NCI-H1694 treated with DMSO at 0.1 percent for 48 hours (cell line): ENCODE measurements around the gene TRIM2.
"Not testable (repeated sequence)": the region's sequence is repeated elsewhere in the genome, so short reads cannot be mapped to it uniquely, and the experiment has no call there.

Experiments
- DNase-seq: peaks from one replicate; lab custom pipeline; 2025; lab: John Stamatoyannopoulos, UW

The TRIM2 gene

GRCh38 chr4:153204247-153204671, at the start of gene TRIM2:
Gene TRIM2, plus strand, starts transcription at chr4:153204443. Its CDS starts 88 bp downstream, at chr4:153204531.
- no peak for DNase-seq

DNA sequence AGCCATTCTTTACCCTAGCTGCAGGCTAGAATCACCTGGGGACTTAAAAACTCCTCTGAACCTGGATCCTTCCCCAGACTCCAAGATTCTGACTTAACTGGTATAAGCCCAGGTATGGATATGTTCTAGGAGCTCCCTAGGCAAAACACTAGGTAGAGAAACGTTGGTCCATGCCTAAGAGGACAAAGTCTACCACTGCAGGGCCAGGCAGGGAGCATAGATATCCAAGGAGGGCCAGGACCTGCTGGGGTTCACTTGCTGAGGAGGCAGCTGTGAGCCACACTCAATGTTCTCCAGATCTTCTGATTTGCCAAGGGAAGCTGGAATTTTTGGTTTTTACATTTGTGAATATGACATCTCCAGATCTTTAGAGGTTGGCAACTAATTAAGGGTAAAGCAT, 48.6 kb upstream of the TRIM2 start:
- DNase-seq: no peak

GRCh38 chr4:153156263-153156662, 48.0 kb upstream of the TRIM2 start:
- DNase-seq: no peak

DNA sequence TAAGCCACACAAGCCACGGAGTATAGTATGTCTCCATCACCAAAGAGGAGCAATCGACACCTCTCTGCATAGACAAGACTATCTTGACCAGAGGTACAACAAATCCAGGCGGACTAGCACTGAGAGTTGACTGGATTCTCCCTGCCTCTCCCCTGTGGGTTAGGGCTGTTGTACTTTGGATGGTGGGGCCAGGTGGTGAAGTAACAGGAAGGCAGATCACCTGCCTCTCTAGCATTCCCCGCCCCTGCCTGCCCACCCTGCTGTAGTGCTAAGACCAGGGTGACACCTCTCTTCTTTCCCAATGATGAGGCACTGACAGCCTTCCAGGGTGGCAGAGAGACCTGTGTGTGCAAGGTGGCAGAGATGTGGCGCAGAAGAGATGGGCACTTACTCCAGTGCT, 47.5 kb upstream of the TRIM2 start:
- no peak for DNase-seq

DNA sequence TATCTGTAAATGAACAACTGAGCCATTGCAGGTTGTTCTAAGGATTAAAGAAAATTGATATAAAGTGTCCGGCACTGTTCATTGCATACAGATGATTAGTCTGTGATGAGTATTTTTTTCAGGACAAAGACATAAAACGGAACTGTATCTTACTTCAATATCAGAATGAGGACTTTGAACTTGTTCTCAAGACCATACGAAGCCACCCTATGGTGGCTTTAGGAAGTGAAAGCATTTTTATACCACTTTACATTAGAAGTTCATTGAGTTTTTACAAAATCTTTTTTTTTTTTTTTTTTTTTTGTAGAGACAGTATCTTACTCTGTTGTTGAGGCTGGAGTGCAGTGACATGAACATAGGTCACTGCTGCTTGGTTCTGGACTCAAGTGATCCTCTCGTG, 45.2 kb upstream of the TRIM2 start:
- no peak for DNase-seq

DNA sequence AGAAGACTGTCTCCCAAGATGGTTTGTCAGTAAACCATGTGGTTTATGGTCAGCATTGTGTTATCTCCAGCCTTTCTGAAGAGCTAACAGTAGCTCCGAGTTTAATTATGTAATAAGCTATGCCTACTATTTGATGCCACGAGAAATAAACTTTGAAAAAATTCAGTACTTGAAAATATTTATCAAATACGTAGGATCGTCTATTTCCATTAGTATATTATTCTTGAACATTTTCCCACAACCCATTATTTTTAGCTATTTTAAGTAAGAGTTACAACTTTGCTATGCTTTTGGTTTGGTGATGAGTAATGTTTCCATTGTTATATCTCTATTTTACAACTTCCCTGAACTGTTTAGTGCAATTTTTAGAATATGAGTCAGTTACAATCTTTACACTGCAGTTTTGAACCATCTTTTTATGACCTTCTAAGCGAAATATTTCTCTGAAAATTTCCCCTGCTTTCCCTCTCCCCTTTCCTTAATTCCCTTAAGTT, 44.5 kb upstream of the TRIM2 start:
- DNase-seq: no peak

DNA sequence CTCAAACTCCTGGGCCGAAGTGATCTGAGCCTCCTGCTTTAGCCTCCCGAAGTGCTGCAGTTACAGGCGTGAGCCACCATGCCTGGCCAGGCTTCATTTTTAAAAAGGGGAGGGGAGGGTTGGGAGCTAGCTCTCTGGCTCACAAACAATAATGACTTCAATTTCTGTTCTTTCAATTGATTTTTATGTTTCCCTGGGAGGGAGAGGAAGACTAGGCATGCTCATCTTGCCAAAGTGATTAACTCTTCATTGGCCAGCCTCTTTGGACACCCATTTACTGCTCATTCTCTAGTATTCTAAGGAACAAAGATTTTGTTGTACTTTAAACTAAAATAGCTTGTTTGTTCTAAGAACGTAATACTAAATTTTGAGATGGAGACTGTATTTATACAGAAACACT, 43.4 kb upstream of the TRIM2 start:
- DNase-seq: no peak

GRCh38 chr4:153161226-153161963, 42.8 kb upstream of the TRIM2 start:
- no peak for DNase-seq

DNA sequence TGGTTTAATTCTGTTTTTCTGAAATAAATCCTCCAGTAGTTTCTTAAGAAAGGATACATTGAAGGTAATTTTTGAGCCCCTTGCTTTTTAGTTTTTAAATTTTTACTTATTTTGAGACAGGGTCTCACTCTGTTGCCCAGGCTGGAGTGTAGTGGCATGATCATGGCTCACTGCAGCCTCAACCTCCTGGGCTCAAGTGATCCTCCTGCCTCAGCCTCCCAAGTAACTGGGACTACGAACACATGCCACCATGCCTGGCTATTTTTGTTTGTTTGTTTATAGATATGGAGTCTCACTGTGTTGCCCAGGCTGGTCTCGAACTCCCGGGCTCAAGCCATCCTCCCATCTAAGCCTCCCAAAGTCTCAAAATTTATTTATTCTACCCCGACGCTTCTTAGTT, 39.0 kb upstream of the TRIM2 start:
- DNase-seq: not testable (repeated sequence)

- DNase-seq: no peak
These were observed 37.3 kb upstream of the TRIM2 start for GRCh38 chr4:153166716-153167501.

- DNase-seq: no peak
These were observed 34.5 kb upstream of the TRIM2 start for GRCh38 chr4:153169776-153170175.

DNA sequence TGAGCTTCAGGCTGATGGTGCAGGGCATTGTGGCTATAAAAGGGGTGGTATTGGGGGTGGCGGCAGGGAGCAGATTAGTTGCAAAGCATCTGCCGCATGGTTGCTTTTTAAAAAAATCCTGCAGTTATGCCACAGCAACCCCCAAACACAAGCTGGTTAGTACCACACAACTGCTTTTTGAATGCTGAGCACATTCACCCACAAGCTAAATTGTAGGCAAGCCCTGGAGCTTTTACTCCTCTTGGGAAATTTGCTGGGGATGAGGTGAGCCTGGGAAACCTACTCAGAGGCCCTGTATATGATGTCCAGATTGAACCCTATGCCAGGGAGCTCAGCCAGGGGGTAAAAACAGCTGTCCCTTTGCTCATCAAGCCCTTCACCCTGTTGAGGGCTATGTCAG, 33.8 kb upstream of the TRIM2 start:
- DNase-seq: no peak

DNA sequence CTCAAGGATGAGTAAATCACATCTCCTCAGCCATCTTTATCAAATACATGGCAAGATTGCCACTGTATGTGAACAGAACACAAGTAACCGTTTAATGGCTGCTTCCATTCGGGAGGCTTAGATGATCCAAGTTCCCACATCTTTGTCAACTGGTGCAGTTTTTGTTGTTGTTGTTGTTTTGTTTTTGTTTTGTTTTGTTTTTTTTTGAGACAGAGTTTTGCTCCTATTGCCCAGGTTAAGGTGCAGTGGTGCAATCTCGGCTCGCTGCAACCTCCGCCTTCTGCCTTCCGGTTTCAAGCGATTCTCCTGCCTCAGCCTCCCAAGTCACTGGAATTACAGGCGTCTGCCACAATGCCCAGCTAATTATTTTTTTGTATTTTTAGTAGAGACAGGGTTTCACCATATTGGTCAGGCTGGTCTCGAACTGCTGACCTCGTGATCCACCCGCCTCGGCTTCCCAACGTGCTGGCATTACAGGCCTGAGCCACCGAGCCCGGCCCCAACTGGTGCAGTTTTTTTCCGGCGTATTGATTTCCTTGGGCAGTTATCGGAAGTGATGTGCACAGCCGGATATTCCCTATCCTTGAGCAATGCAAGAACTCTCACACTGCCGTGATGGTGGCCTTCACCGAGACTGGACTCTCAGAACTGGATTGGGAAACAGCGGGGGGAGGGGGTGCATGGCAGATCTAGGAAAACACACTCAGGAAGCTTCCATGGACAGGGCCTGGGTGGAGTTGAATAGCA, 29.2 kb upstream of the TRIM2 start:
- DNase-seq: no peak

DNA sequence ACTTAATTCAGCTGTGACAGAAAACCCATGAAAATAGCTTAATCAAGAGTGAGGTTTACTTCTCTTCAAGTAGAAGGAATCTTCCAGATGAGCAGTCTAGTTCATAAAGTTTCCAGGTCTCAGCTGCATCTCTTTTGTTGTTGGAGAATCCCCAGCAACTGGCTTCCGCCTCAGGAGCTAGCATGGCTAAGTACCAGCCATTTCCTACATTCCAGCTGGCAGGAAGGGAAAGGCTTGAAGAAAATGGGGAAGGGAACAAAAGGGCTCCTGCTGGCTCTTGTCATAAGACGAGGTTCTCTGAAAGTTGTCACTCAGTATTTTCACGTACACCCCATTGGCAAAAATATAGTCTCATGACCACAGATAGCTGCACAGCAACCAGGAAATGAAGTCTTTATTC, 27.3 kb upstream of the TRIM2 start:
- DNase-seq: no peak

- no peak for DNase-seq
These were observed 26.4 kb upstream of the TRIM2 start for GRCh38 chr4:153177841-153178240.

DNA sequence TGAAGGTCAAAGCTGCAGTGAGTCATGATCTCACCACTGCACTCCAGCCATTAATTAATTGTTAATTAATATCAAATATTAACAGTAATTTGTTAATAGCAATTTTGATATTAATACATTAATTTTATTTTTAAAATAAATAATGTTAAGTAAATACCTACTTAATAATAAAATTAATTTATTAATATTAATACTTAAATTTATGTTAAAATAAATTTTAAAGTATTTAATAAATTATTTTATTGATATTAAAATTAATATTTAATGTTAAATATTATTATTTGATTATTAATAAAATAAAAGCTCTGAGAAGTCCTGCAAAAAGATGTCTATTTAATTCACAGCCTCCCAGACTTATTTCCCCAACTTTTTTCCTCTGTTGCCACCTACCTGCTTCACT, 25.1 kb upstream of the TRIM2 start:
- DNase-seq: no peak

DNA sequence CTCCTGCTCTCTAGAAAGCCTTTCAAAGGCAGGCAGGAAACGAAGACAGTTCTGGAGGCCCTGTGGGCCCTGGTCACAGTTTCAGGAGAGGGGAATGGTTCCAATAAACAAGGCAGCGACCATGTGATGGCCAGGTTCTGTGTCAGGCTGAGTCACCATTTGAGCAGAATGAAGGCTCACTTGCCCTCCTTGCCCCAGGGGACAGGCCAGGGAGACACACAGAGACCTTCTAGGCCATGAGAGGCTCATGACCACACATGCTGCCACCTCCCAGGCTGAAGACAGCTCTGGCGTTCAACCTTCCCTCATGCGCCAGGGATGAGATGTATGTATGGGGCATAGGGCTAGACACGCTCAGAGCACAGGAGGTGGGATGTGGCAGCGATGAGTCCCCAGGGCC, 22.9 kb upstream of the TRIM2 start:
- DNase-seq: no peak

DNA sequence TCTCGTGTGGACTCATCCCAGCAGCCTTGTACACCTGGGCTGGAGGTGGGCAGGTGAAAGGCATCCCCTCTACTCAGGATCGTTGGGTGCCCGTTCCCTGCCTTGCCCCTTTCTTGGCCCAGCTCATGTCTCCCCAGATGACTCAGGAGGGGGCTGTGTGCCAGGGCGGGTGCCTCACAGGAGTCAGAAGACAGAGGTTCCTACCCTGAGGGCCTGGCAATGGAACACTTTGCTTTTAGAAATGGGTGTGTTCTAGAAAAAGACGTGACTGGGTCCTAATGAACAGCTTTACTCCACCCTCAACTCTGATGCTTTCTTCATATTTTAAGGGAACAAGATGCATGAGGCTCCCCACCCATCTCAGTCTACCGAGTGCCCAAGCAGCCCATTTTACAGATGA, 22.5 kb upstream of the TRIM2 start:
- no peak for DNase-seq

DNA sequence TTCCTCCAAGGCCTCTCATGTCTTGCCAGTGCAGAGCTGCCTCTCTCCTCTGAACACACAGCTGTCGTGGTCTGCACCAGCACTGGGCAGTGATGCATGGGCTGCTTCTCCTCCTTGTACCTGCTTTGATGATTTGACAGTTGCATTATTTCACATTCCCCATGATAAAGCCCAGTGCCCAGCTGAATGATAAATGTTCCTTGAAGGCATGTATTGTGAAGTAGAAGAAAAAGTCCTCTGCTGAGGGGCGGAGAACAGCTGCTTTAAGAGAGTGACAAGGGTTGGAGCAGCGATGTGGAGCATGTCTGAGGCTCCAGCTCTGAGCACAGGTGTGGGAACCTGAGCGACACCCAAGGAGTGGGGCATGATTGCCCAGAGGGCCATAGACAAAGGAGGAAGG, 21.1 kb upstream of the TRIM2 start:
- no peak for DNase-seq

DNA sequence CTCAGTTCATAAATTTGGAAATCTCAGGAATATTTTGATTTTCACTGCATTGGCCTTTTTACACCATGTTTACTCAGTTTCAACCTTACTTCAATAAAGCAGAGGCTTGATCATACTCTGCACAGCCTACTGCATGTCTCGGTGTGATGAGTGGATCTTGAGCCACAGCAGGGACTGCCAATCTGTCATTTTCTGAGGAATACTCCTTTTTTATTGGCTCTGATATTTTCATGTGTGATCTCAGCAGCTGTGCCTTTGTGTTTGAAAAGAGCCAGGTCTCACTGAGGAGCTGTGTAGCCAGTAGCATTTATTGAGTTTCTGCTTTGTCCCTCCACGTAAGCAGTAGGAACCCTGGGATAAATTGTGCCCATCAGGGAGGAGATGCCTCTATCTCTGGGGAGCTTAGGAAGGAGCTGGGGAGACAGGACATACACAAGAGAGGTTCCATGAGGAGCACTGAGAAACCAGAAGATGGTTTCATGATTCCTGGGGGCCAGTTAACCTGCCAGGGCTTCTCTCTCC, 18.9 kb upstream of the TRIM2 start:
- DNase-seq: no peak

DNA sequence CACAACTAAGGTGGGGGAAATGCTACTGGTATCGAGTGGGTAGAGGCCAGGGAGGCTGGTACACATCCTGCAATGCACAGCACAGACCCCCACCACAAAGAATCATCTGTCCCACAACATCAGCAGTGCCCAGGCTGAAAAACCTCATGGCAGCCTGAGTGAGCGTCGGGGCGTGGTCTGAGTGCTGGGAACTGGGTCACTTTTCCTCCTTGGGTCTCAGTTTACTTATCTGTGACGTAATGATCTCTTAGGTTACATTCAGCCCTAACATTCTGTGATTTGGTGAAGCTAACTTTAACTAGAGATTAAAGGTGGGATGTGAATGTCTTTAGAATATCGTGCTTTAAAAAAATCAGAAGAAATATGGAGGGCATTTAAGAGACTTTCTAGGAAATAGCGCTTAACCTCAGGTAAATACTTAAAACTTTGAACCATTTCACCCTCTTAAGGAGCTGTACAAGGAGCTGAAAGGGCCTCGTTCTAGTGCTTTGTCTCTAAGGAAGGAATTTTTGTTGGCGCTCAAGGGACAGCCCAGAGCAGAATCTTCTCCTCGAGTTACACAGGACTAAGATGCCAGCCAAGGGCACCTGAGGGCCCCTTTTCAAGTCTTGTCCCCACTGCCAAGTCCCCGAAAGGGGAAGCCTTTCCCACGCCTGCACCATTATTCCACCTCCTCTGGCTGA, 18.1 kb upstream of the TRIM2 start:
- DNase-seq: no peak
